CD4-positive, alpha-beta T cell (primary cell): ENCODE results near the gene PAX2. TPM values are rescaled to one million over a fixed set of nuclear protein-coding genes. Genes with fewer than 3 reads are reported as not detected.

Experiments used
- ATAC-seq: fragments of 200-7000 bp; cut with Tn5 transposase; one replicate; pipeline ENCODE4 v1.10.0; 2022; ENCODE audit warnings: mild to moderate bottlenecking; ENCODE audit not compliant: poor library complexity
- CTCF ChIA-PET: fragments of 350-600 bp; sonication (Branson Sonifier 250); formaldehyde crosslinking; loops from one replicate; lab custom pipeline; 2021; ENCODE audit warnings: antibody characterized with exemption, inconsistent platforms; lab: Charles Lee
- POLR2A ChIA-PET: fragments of 350-600 bp; sonication (Branson Sonifier 250); formaldehyde crosslinking; loops from one replicate; lab custom pipeline; 2021; ENCODE audit warnings: antibody characterized with exemption, inconsistent platforms; lab: Charles Lee
- DNase-seq, 14 experiments: peaks; one replicate each; pipeline ENCODE4 v3.0.0-alpha.2; 2013 to 2020; ENCODE audit warnings: mixed read lengths in 2 of 14
- H3K27ac ChIP-seq, 2 donors: one replicate each; pipeline versions ENCODE4 v1.5.1 to v1.7.0; 2013; ENCODE audit warnings: low read length in 2 of 2, low read depth in 1 of 2, mild to moderate bottlenecking in 1 of 2
- H3K27me3 ChIP-seq, 2 experiments: 1 replicate in 1 of 2; 2 replicates in 1 of 2; pipeline versions ENCODE4 v1.6.1 to v1.7.0; 2013; ENCODE audit warnings: low read length in 2 of 2, control low read depth in 1 of 2, mild to moderate bottlenecking in 1 of 2, moderate library complexity in 1 of 2; ENCODE audit not compliant: insufficient read depth in 2 of 2, control insufficient read depth in 1 of 2
- H3K36me3 ChIP-seq: one replicate; pipeline ENCODE4 v1.6.1; 2013; ENCODE audit warnings: low read length, control low read depth; ENCODE audit not compliant: insufficient read depth
- H3K4me1 ChIP-seq: one replicate; pipeline ENCODE4 v1.6.1; 2013; ENCODE audit warnings: low read length, control low read depth; ENCODE audit not compliant: insufficient read depth
- H3K4me3 ChIP-seq: one replicate; pipeline ENCODE4 v1.5.1; 2013; ENCODE audit warnings: mild to moderate bottlenecking, low read length, moderate library complexity
- H3K9me3 ChIP-seq, 2 experiments: 1 replicate in 1 of 2; 2 replicates in 1 of 2; pipeline versions ENCODE4 v1.6.1 to v1.7.0; 2013; ENCODE audit warnings: low read length in 2 of 2, mild to moderate bottlenecking in 2 of 2, control low read depth in 1 of 2, moderate library complexity in 1 of 2; ENCODE audit not compliant: control insufficient read depth in 1 of 2, insufficient read depth in 1 of 2
- H3K27ac Mint-ChIP-seq: one replicate; pipeline ENCODE4 v1.8.0; 2020; ENCODE audit warnings: mixed read lengths
- H3K27me3 Mint-ChIP-seq: one replicate; pipeline ENCODE4 v1.8.0; 2021; ENCODE audit warnings: mixed read lengths
- H3K36me3 Mint-ChIP-seq: one replicate; pipeline ENCODE4 v1.8.0; 2021; ENCODE audit warnings: low read depth, mixed read lengths
- H3K4me1 Mint-ChIP-seq: one replicate; pipeline ENCODE4 v1.8.0; 2021; ENCODE audit warnings: low read depth, mixed read lengths
- H3K4me3 Mint-ChIP-seq: one replicate; pipeline ENCODE4 v1.8.0; 2020; ENCODE audit warnings: mild to moderate bottlenecking, mixed read lengths
- H3K9me3 Mint-ChIP-seq: one replicate; pipeline ENCODE4 v1.8.0; 2020; ENCODE audit warnings: mixed read lengths
- CTCF ChIP-seq: fragments of 200-600 bp; IDR thresholded peaks from one replicate; pipeline ENCODE4 v1.8.0; 2022; ENCODE audit warnings: antibody characterized with exemption, mild to moderate bottlenecking
- intact Hi-C, 2 experiments: fragments of 100-400 bp; cut with DNase I in 1 of 2; cut with micrococcal nuclease in 1 of 2; formaldehyde crosslinking; loops; one replicate each; pipeline versions ENCODE4 v1.15.1 to v1.9.0; 2023 to 2025; cut with DNase I, micrococcal nuclease
- total RNA-seq, 174 experiments: library from RNA in 2 of 174; stranded (reverse) in 2 of 174; gene quantifications; one replicate each; pipeline ENCODE4 v1.2.3 and lab custom pipeline; 2021 to 2026

PAX2 gene
- total RNA-seq, 2 experiments from 2014 or later = not detected

GRCh38 chr10:100774876-100775275, 29.5 kb downstream of the PAX2 start:
- Mint-ChIP-seq H3K4me3 (no peak overlapping the region), H3K27ac (no peak overlapping the region), H3K4me1 (no peaks in the 10 kb centered on the region), H3K9me3 (no peaks in the 10 kb centered on the region), H3K27me3 (peaks cover 51% of the 10 kb centered on the region), H3K36me3 (no peaks in the 10 kb centered on the region)
- DNase-seq (no peak), ATAC-seq (no peak)
- Histone ChIP-seq H3K27me3 (peaks cover 4 to 18% of the 10 kb centered on the region in 2 experiments), H3K9me3 (peaks cover 0 to 4% of the 10 kb centered on the region in 2 experiments), H3K4me3 (no peak overlapping the region), H3K27ac (no peak overlapping the region), H3K36me3 (no peaks in the 10 kb centered on the region), H3K4me1 (no peaks in the 10 kb centered on the region)
- POLR2A ChIA-PET = no interaction called here
- CTCF ChIA-PET = no interaction called here
- intact Hi-C loops = no loop called here
- no peak for TF ChIP-seq CTCF

- H3K27me3 Mint-ChIP-seq = peaks cover 56% of the 10 kb centered on the region
- POLR2A ChIA-PET = no interaction called here
Observed at GRCh38 chr10:100775386-100775785, 30.0 kb downstream of the PAX2 start.

GRCh38 chr10:100775871-100776270, 30.5 kb downstream of the PAX2 start:
- peaks cover 58% of the 10 kb centered on the region for H3K27me3 Mint-ChIP-seq
- peaks cover 4 to 25% of the 10 kb centered on the region in 2 experiments for H3K27me3 ChIP-seq
- H3K27ac ChIP-seq = no peak overlapping the region
- no peak for ATAC-seq
- CTCF ChIA-PET = no interaction called here
- POLR2A ChIA-PET = no interaction called here
- H3K4me3 Mint-ChIP-seq = no peak overlapping the region
- no peaks in the 10 kb centered on the region for H3K4me1 ChIP-seq
- no peaks in the 10 kb centered on the region for H3K4me1 Mint-ChIP-seq
- DNase-seq = no peak
- no peaks in the 10 kb centered on the region for H3K36me3 Mint-ChIP-seq
- H3K27ac Mint-ChIP-seq = no peak overlapping the region
- no peak for TF ChIP-seq CTCF
- intact Hi-C loops = no loop called here
- no peaks in the 10 kb centered on the region for H3K36me3 ChIP-seq
- no peaks in the 10 kb centered on the region for H3K9me3 Mint-ChIP-seq
- H3K4me3 ChIP-seq = no peak overlapping the region
- H3K9me3 ChIP-seq = peaks cover 0 to 4% of the 10 kb centered on the region in 2 experiments

More at GRCh38 chr10:100775386-100775785, 30.0 kb downstream of the PAX2 start:
- peaks cover 4 to 22% of the 10 kb centered on the region in 2 experiments for H3K27me3 ChIP-seq
- DNase-seq (no peak), ATAC-seq (no peak)
- intact Hi-C loops = no loop called here
- no peaks in the 10 kb centered on the region for H3K4me1 Mint-ChIP-seq
- H3K36me3 Mint-ChIP-seq = no peaks in the 10 kb centered on the region
- no peaks in the 10 kb centered on the region for H3K4me1 ChIP-seq
- no peaks in the 10 kb centered on the region for H3K9me3 Mint-ChIP-seq
- no peak for TF ChIP-seq CTCF
- CTCF ChIA-PET = no interaction called here
- no peak overlapping the region for H3K27ac Mint-ChIP-seq
- no peak overlapping the region for H3K4me3 ChIP-seq
- H3K27ac ChIP-seq = no peak overlapping the region
- no peaks in the 10 kb centered on the region for H3K36me3 ChIP-seq
- H3K9me3 ChIP-seq = peaks cover 0 to 4% of the 10 kb centered on the region in 2 experiments
- no peak overlapping the region for H3K4me3 Mint-ChIP-seq
